Esophagus muscularis mucosa (tissue), 4 donors: ENCODE measurements around the gene JARID2. TPM values are rescaled to one million over a fixed set of nuclear protein-coding genes. Genes with fewer than 3 reads are reported as not detected.

Experiments
- DNase-seq: peaks from one replicate; pipeline ENCODE4 v3.0.0-alpha.2; 2017; ENCODE audit errors: extremely low spot score
- H3K27ac ChIP-seq, 4 donors: fragments of 200-600 bp; sonication (generic); replicated peaks in 1 of 4; 1 replicate in 3 of 4; 2 replicates in 1 of 4; pipeline ENCODE4 v1.5.1; 2016 to 2019; ENCODE audit warnings: mild to moderate bottlenecking in 1 of 4
- H3K27me3 ChIP-seq, 4 donors: fragments of 200-600 bp; sonication (generic); one replicate each; pipeline versions ENCODE4 v1.5.1 to v1.6.0; 2016 to 2019
- H3K36me3 ChIP-seq, 4 donors: fragments of 200-600 bp; sonication (generic); one replicate each; pipeline ENCODE4 v1.5.1; 2016 to 2019
- H3K4me1 ChIP-seq, 4 donors: fragments of 200-600 bp; sonication (generic); one replicate each; pipeline ENCODE4 v1.5.1; 2016 to 2019
- H3K4me3 ChIP-seq, 4 donors: fragments of 200-600 bp; sonication (generic); 1 replicate in 2 of 4; 2 replicates in 2 of 4; pipeline ENCODE4 v1.5.1; 2016 to 2019; ENCODE audit warnings: mild to moderate bottlenecking in 4 of 4, moderate library complexity in 1 of 4
- H3K9me3 ChIP-seq, 4 donors: fragments of 200-600 bp; sonication (generic); 1 replicate in 3 of 4; 2 replicates in 1 of 4; pipeline ENCODE4 v1.5.1; 2016 to 2019
- CTCF ChIP-seq, 3 experiments: fragments of 200-600 bp in 2 of 3; fragments of 450-650 bp in 1 of 3; sonication (generic) in 2 of 3; IDR thresholded peaks; one replicate each; pipeline ENCODE4 v1.5.1; 2017 to 2019; ENCODE audit warnings: antibody characterized with exemption in 3 of 3, mild to moderate bottlenecking in 2 of 3, moderate library complexity in 1 of 3
- EP300 ChIP-seq: sonication (generic); formaldehyde crosslinking; IDR thresholded peaks from one replicate; pipeline ENCODE4 v1.6.1; 2017; ENCODE audit warnings: antibody characterized with exemption
- POLR2A ChIP-seq: fragments of 450-650 bp; IDR thresholded peaks from one replicate; pipeline ENCODE4 v1.6.1; 2017; ENCODE audit warnings: antibody characterized with exemption, moderate library complexity, mild to moderate bottlenecking, low read depth
- POLR2AphosphoS5 ChIP-seq, 2 donors: sonication (generic); formaldehyde crosslinking; IDR thresholded peaks; one replicate each; pipeline ENCODE4 v1.6.1; 2017; ENCODE audit warnings: antibody characterized with exemption in 2 of 2
- WGBS: methylation state at CpG from one replicate; pipeline ENCODE4 v1.1.5; 2018; 5-methylcytosine and 5-hydroxymethylcytosine counted together
- intact Hi-C: fragments of 100-400 bp; cut with DNase I; formaldehyde crosslinking; loops from one replicate; pipeline ENCODE4 v1.15.1; 2023
- total RNA-seq, 4 donors: library from RNA; depleted of rRNA; stranded (reverse); fragments of >200 nt; gene quantifications; one replicate each; pipeline versions ENCODE4 v1.1.0 to v1.2.1, GENCODE V29; 2016

Gene JARID2
- total RNA-seq, 4 donors from 2014 or later, result 5.8 to 10.4 (median 8.1) TPM

- no peak overlapping the region for H3K27ac ChIP-seq
- no peak for TF ChIP-seq CTCF (IDR thresholded peaks at IDR 0.05)
- TF ChIP-seq POLR2A, result no peak
- TF ChIP-seq EP300, result no peak
- no peak for TF ChIP-seq POLR2AphosphoS5 (IDR thresholded peaks at IDR 0.05)
- WGBS, result 84% methylated on average over 10 of the region's 10 CpGs
- H3K4me3 ChIP-seq, result no peak overlapping the region
- no peaks in the 10 kb centered on the region for H3K36me3 ChIP-seq
- intact Hi-C loops, result no loop called here
- H3K9me3 ChIP-seq, result peaks cover 0 to 22% (median 15%) of the 10 kb centered on the region in 4 donors
- peaks cover 8 to 23% (median 11%) of the 10 kb centered on the region in 4 donors for H3K4me1 ChIP-seq
- H3K27me3 ChIP-seq, result no peaks in the 10 kb centered on the region
- DNase-seq, result no peak
Measured at GRCh38 chr6:15421945-15422733, 176.3 kb downstream of the JARID2 start.

GRCh38 chr6:15423286-15423993, 177.6 kb downstream of the JARID2 start:
- no peak for DNase-seq
- H3K36me3 ChIP-seq, result no peaks in the 10 kb centered on the region
- intact Hi-C loops, result no loop called here
- H3K9me3 ChIP-seq, result peaks cover 0 to 20% (median 15%) of the 10 kb centered on the region in 4 donors
- H3K4me1 ChIP-seq, result peaks cover 17 to 33% (median 20%) of the 10 kb centered on the region in 4 donors
- H3K27ac ChIP-seq, result no peak overlapping the region
- TF ChIP-seq POLR2AphosphoS5 (IDR thresholded peaks at IDR 0.05) (no peak), EP300 (no peak), CTCF (IDR thresholded peaks at IDR 0.05) (no peak), POLR2A (no peak)
- WGBS, result 88% methylated on average over 7 of the region's 7 CpGs
- H3K27me3 ChIP-seq, result no peaks in the 10 kb centered on the region
- H3K4me3 ChIP-seq, result no peak overlapping the region

- Histone ChIP-seq H3K36me3 (no peaks in the 10 kb centered on the region), H3K27me3 (no peaks in the 10 kb centered on the region), H3K9me3 (no peaks in the 10 kb centered on the region), H3K27ac (no peak overlapping the region), H3K4me3 (no peak overlapping the region), H3K4me1 (peaks cover 30 to 41% (median 36%) of the 10 kb centered on the region in 4 donors)
- WGBS, result 86% methylated on average over 5 of the region's 5 CpGs
- TF ChIP-seq POLR2A (no peak), POLR2AphosphoS5 (IDR thresholded peaks at IDR 0.05) (no peak), CTCF (IDR thresholded peaks at IDR 0.05) (no peak), EP300 (no peak)
- intact Hi-C loops, result no loop called here
- no peak for DNase-seq
Measured at GRCh38 chr6:15425947-15426346, 180.1 kb downstream of the JARID2 start.

GRCh38 chr6:15426395-15426794, 180.5 kb downstream of the JARID2 start:
- 90% methylated on average over 2 of the region's 2 CpGs for WGBS
- H3K4me3 ChIP-seq, result no peak overlapping the region
- intact Hi-C loops, result no loop called here
- no peak for TF ChIP-seq POLR2AphosphoS5 (IDR thresholded peaks at IDR 0.05)
- TF ChIP-seq CTCF (IDR thresholded peaks at IDR 0.05), result no peak
- TF ChIP-seq POLR2A, result no peak
- TF ChIP-seq EP300, result no peak
- peaks cover 35 to 44% (median 41%) of the 10 kb centered on the region in 4 donors for H3K4me1 ChIP-seq
- H3K9me3 ChIP-seq, result no peaks in the 10 kb centered on the region
- no peaks in the 10 kb centered on the region for H3K36me3 ChIP-seq
- H3K27ac ChIP-seq, result no peak overlapping the region
- DNase-seq, result no peak
- no peaks in the 10 kb centered on the region for H3K27me3 ChIP-seq
